H1 (cell line): ENCODE measurements around the gene KREMEN1. TPM values are rescaled to one million over a fixed set of nuclear protein-coding genes. Genes with fewer than 3 reads are reported as not detected.

Experiments used
- CTCF ChIA-PET: fragments of 300-600 bp; sonication (Branson Sonifier 250); formaldehyde crosslinking; loops from one replicate; lab custom pipeline; 2021; ENCODE audit not compliant: partially characterized antibody; lab: Charles Lee
- POLR2A ChIA-PET: fragments of 300-600 bp; sonication (Branson Sonifier 250); formaldehyde crosslinking; loops from one replicate; lab custom pipeline; 2021; ENCODE audit warnings: inconsistent platforms; ENCODE audit not compliant: partially characterized antibody; lab: Charles Lee
- DNase-seq, 2 experiments: peaks; one replicate each; pipeline versions ENCODE4 v3.0.0 to v3.0.0-alpha.2; 2010 to 2022; ENCODE audit warnings: low spot score in 2 of 2, low read depth in 1 of 2, mixed read lengths in 1 of 2
- FAIRE-seq: peaks from 2 replicates; lab custom pipeline; 2011; peaks lifted over from hg19 to GRCh38; lab: Jason Lieb, UNC
- H2AFZ ChIP-seq: 2 replicates; pipeline ENCODE4 v1.8.1; 2012; ENCODE audit warnings: low read length, inconsistent platforms
- H2AK5ac ChIP-seq: 2 replicates; pipeline ENCODE4 v1.6.1; 2013; ENCODE audit warnings: low read depth, low read length
- H2BK120ac ChIP-seq: replicated peaks from 2 replicates; pipeline ENCODE3; 2013; ENCODE audit warnings: low read depth, low read length, inconsistent platforms
- H2BK12ac ChIP-seq: 2 replicates; pipeline ENCODE4 v1.6.1; 2013; ENCODE audit warnings: low read depth, low read length
- H2BK15ac ChIP-seq: 2 replicates; pipeline ENCODE4 v1.6.1; 2013; ENCODE audit warnings: low read length
- H2BK20ac ChIP-seq: 2 replicates; pipeline ENCODE4 v1.6.1; 2013; ENCODE audit warnings: low read length
- H2BK5ac ChIP-seq: 2 replicates; pipeline ENCODE4 v1.6.1; 2013; ENCODE audit warnings: low read depth, low read length
- H3K14ac ChIP-seq: 2 replicates; pipeline ENCODE4 v1.6.1; 2013; ENCODE audit warnings: inconsistent platforms; ENCODE audit not compliant: insufficient read length
- H3K18ac ChIP-seq: 2 replicates; pipeline ENCODE4 v1.6.1; 2013; ENCODE audit warnings: low read length; ENCODE audit errors: extremely low read depth
- H3K23ac ChIP-seq: 2 replicates; pipeline ENCODE4 v1.6.1; 2013; ENCODE audit warnings: inconsistent platforms; ENCODE audit not compliant: insufficient read length
- H3K23me2 ChIP-seq: 2 replicates; pipeline ENCODE4 v1.6.1; 2013; ENCODE audit warnings: low read depth, low read length
- H3K27ac ChIP-seq: 2 replicates; pipeline ENCODE4 v1.6.1; 2011; ENCODE audit warnings: low read depth, low read length, inconsistent platforms
- H3K27me3 ChIP-seq, 4 experiments: replicated peaks in 1 of 4; 1 replicate in 1 of 4; 2 replicates in 3 of 4; pipeline versions ENCODE4 v1.6.1 to v1.8.1; 2011 to 2013; ENCODE audit warnings: low read length in 3 of 4, mild to moderate bottlenecking in 3 of 4, inconsistent platforms in 2 of 4, mixed read lengths in 2 of 4, moderate library complexity in 1 of 4; ENCODE audit not compliant: control insufficient read depth in 3 of 4, insufficient read depth in 3 of 4; ENCODE audit errors: extremely low read depth in 1 of 4
- H3K36me3 ChIP-seq, 4 experiments: 2 replicates each; pipeline versions ENCODE4 v1.6.1 to v1.8.1; 2011 to 2013; ENCODE audit warnings: mild to moderate bottlenecking in 4 of 4, low read length in 3 of 4, moderate library complexity in 2 of 4, control low read depth in 1 of 4, inconsistent platforms in 1 of 4; ENCODE audit not compliant: insufficient read depth in 4 of 4, control insufficient read depth in 2 of 4
- H3K4ac ChIP-seq: replicated peaks from 2 replicates; pipeline ENCODE3; 2013; ENCODE audit warnings: low read length, low read depth, mixed read lengths, inconsistent platforms; ENCODE audit not compliant: insufficient read length
- H3K4me1 ChIP-seq, 4 experiments: replicated peaks in 1 of 4; 1 replicate in 1 of 4; 2 replicates in 3 of 4; pipeline versions ENCODE4 v1.6.1 to v1.8.1; 2011 to 2013; ENCODE audit warnings: low read length in 3 of 4, inconsistent platforms in 2 of 4, mixed read lengths in 1 of 4; ENCODE audit not compliant: insufficient read depth in 4 of 4, control insufficient read depth in 3 of 4
- H3K4me2 ChIP-seq, 2 experiments: 2 replicates each; pipeline versions ENCODE4 v1.6.1 to v1.8.1; 2011 to 2013; ENCODE audit warnings: low read depth in 2 of 2, low read length in 2 of 2, control low read depth in 1 of 2, inconsistent platforms in 1 of 2, mild to moderate bottlenecking in 1 of 2; ENCODE audit not compliant: insufficient read depth in 1 of 2
- H3K4me3 ChIP-seq, 4 experiments: fragments of 200-600, 300-600 bp in 1 of 4; sonication (generic), shearing (Covaris generic), sonication (Bioruptor Twin) in 1 of 4; 2 replicates each; pipeline versions ENCODE4 v1.5.1 to v1.8.1; 2011 to 2016; ENCODE audit warnings: low read length in 4 of 4, low read depth in 3 of 4, control low read depth in 2 of 4, inconsistent platforms in 2 of 4, mild to moderate bottlenecking in 2 of 4, mixed read lengths in 1 of 4, moderate library complexity in 1 of 4; ENCODE audit not compliant: insufficient read depth in 2 of 4; ENCODE audit errors: extremely low read depth in 1 of 4
- H3K56ac ChIP-seq: replicated peaks from 2 replicates; pipeline ENCODE3; 2013; ENCODE audit warnings: low read depth, mild to moderate bottlenecking, mixed read lengths, low read length, inconsistent platforms; ENCODE audit not compliant: insufficient read length
- H3K79me1 ChIP-seq: 2 replicates; pipeline ENCODE4 v1.6.1; 2013; ENCODE audit warnings: low read depth, low read length, control low read depth
- H3K79me2 ChIP-seq, 2 experiments: 2 replicates each; pipeline versions ENCODE4 v1.6.1 to v1.8.1; 2012 to 2013; ENCODE audit warnings: low read length in 2 of 2, mild to moderate bottlenecking in 2 of 2, inconsistent platforms in 1 of 2; ENCODE audit not compliant: insufficient read depth in 2 of 2, control insufficient read depth in 1 of 2
- H3K9ac ChIP-seq, 4 experiments: replicated peaks in 1 of 4; 1 replicate in 1 of 4; 2 replicates in 3 of 4; pipeline versions ENCODE4 v1.6.1 to v1.8.1; 2011 to 2013; ENCODE audit warnings: low read depth in 3 of 4, low read length in 3 of 4, control low read depth in 2 of 4, mild to moderate bottlenecking in 2 of 4, moderate library complexity in 2 of 4, inconsistent platforms in 1 of 4; ENCODE audit errors: extremely low read depth in 1 of 4
- H3K9me3 ChIP-seq, 2 experiments: 2 replicates each; pipeline versions ENCODE4 v1.6.1 to v1.8.1; 2012 to 2013; ENCODE audit warnings: mild to moderate bottlenecking in 2 of 2, moderate library complexity in 2 of 2, control low read depth in 1 of 2, inconsistent platforms in 1 of 2, low read depth in 1 of 2, low read length in 1 of 2, mixed read lengths in 1 of 2; ENCODE audit not compliant: insufficient read depth in 2 of 2
- H4K20me1 ChIP-seq, 2 experiments: replicated peaks in 1 of 2; 2 replicates each; pipeline versions ENCODE3 to v1.8.1; 2011 to 2013; ENCODE audit warnings: inconsistent platforms in 2 of 2, low read length in 2 of 2, mild to moderate bottlenecking in 1 of 2; ENCODE audit not compliant: insufficient read depth in 2 of 2, control insufficient read depth in 1 of 2
- H4K5ac ChIP-seq: 2 replicates; pipeline ENCODE4 v1.6.1; 2013; ENCODE audit warnings: low read length, low read depth, mixed read lengths, inconsistent platforms; ENCODE audit not compliant: insufficient read length
- H4K8ac ChIP-seq: 2 replicates; pipeline ENCODE4 v1.8.0; 2013; ENCODE audit warnings: mild to moderate bottlenecking, moderate library complexity, low read length, inconsistent platforms; ENCODE audit not compliant: insufficient read depth; ENCODE audit errors: extremely low read depth
- H4K91ac ChIP-seq: replicated peaks from 2 replicates; pipeline ENCODE3; 2013; ENCODE audit warnings: low read length, mixed read lengths, inconsistent platforms; ENCODE audit not compliant: insufficient read length
- E2F6 ChIP-seq: IDR thresholded peaks from 2 replicates; pipeline ENCODE4 v1.6.1; 2012; ENCODE audit warnings: inconsistent platforms
- EGR1 ChIP-seq: IDR thresholded peaks from 2 replicates; pipeline ENCODE4 v1.6.1; 2011; ENCODE audit warnings: low read depth, low read length, borderline replicate concordance
- GABPA ChIP-seq: IDR thresholded peaks from 2 replicates; pipeline ENCODE4 v1.6.1; 2011; ENCODE audit warnings: mild to moderate bottlenecking, low read length, moderate library complexity, borderline replicate concordance; ENCODE audit not compliant: insufficient read depth
- KDM1A ChIP-seq: fragments of 200-600, 300-600 bp; sonication (generic); IDR thresholded peaks from 2 replicates; pipeline ENCODE4 v1.7.1; 2016; ENCODE audit warnings: mild to moderate bottlenecking, low read length, borderline replicate concordance
- KDM5A ChIP-seq: fragments of 200-600 bp; IDR thresholded peaks from 2 replicates; pipeline ENCODE4 v1.7.1; 2012; ENCODE audit warnings: mild to moderate bottlenecking, low read length, inconsistent platforms, mixed read lengths
- PHF8 ChIP-seq: fragments of 200-600 bp; sonication (generic); conservative IDR thresholded peaks from 2 replicates; pipeline ENCODE4 v1.7.1; 2012; ENCODE audit warnings: low read depth, mild to moderate bottlenecking, inconsistent platforms, low read length, moderate library complexity
- RXRA ChIP-seq: IDR thresholded peaks from 2 replicates; pipeline ENCODE4 v1.6.1; 2011; ENCODE audit warnings: low read depth, mild to moderate bottlenecking, low read length, moderate library complexity; ENCODE audit not compliant: insufficient read depth
- TAF1 ChIP-seq: IDR thresholded peaks from 2 replicates; pipeline ENCODE4 v1.6.1; 2011; ENCODE audit warnings: mild to moderate bottlenecking, low read depth, low read length
- WGBS, 2 experiments: shearing (Covaris generic) in 1 of 2; methylation state at CpG; one replicate each; pipeline versions ENCODE4 v1.1.6 to v1.1.7; 2013 to 2015; ENCODE audit warnings: low lambda C conversion rate in 2 of 2, mixed read lengths in 2 of 2, inconsistent platforms in 1 of 2, low coverage in 1 of 2, missing lambda C conversion rate in 1 of 2; ENCODE audit not compliant: insufficient replicate concordance in 2 of 2, insufficient coverage in 1 of 2, insufficient read length in 1 of 2; ENCODE audit errors: extremely low coverage in 1 of 2, missing lambda C conversion rate in 1 of 2; 5-methylcytosine and 5-hydroxymethylcytosine counted together
- polyA plus RNA-seq, 7 experiments: library from polyadenylated mRNA; depleted of rRNA in 3 of 7; stranded (reverse) in 5 of 7; unstranded in 2 of 7; fragments of >200 nt in 5 of 7; fragments of 200-250 nt in 2 of 7; gene quantifications; 1 replicate in 5 of 7; 2 replicates in 1 of 7; 4 replicates in 1 of 7; pipeline versions ENCODE4 v1.2.1 to v1.2.3, GENCODE V29; 2011 to 2013; ENCODE audit warnings: missing spikeins in 2 of 7, mixed read lengths in 2 of 7
- total RNA-seq: library from RNA; stranded (reverse); fragmentation: NEBNext Ultra II Directional; extraction: Animal tissue kit (Norgen Biotek cat#: 25700); gene quantifications from 2 replicates; pipeline ENCODE4 v1.2.1, GENCODE V29; 2021

Gene KREMEN1
- total and polyA plus RNA-seq, 2 of the 8 experiments (the other 6 are each of a cell fraction or from before 2014, with no cell fraction given) = 2.1 to 3.2 TPM

GRCh38 chr22:29031227-29032011 is 41.4 kb upstream of the KREMEN1 start:
- H4K20me1 ChIP-seq = no peaks in the 10 kb centered on the region
- peak overlapping the region; percentile 87; the same call in 1 of the 2 replicates for H2BK5ac ChIP-seq
- peak overlapping the region; percentile 85 for H3K18ac ChIP-seq
- 0 out of 2 replicates have a peak overlapping the region, but pooled peaks have one; percentile 7 for H4K8ac ChIP-seq
- H3K79me2 ChIP-seq = peaks cover 0 to 30% of the 10 kb centered on the region in 2 experiments; a peak in 2 of 4 replicates
- peak overlapping the region; percentile 95 for H2AK5ac ChIP-seq
- peak overlapping the region; percentile 82; the same call in 1 of the 2 replicates for H2BK20ac ChIP-seq
- H2AFZ ChIP-seq = no peak overlapping the region
- peak overlapping the region; percentile 92 for H2BK15ac ChIP-seq
- H3K27ac ChIP-seq = 0 out of 2 replicates have a peak overlapping the region, but pooled peaks have one; percentile 35
- 0 out of 8 replicates have a peak, but pooled peaks cover 0 to 2% (median 0%) of the 10 kb centered on the region in 4 experiments for H3K36me3 ChIP-seq
- H3K4ac ChIP-seq = peak overlapping the region; percentile 17
- H3K23ac ChIP-seq = no peak overlapping the region
- 58% methylated on average over 18 of the region's 18 CpGs; no CpG with 5 or more reads in 1 of the 2 experiments for WGBS, 2 experiments
- no peak overlapping the region for H3K56ac ChIP-seq
- H3K79me1 ChIP-seq = peaks cover 16% of the 10 kb centered on the region
- peak; percentile 45 for FAIRE-seq
- H3K4me2 ChIP-seq = peak overlapping the region; percentile 66 to 80
- POLR2A ChIA-PET = interaction anchor here (0.5 to 3.4 kb wide), 14 partner anchors 8 to 148 kb away, joined by 3 to 16 read pairs (median 3); partner anchors contain the start of gene ZNRF3
- H3K23me2 ChIP-seq = peaks cover 5% of the 10 kb centered on the region
- peak; percentile 47 to 60 for DNase-seq
- H2BK12ac ChIP-seq = peak overlapping the region; percentile 95
- H4K5ac ChIP-seq = peak overlapping the region; percentile 35
- no peaks in the 10 kb centered on the region for H3K27me3 ChIP-seq
- H2BK120ac ChIP-seq = no peak overlapping the region
- no peaks in the 10 kb centered on the region for H3K9me3 ChIP-seq
- H3K4me1 ChIP-seq = peaks cover 11 to 20% (median 15%) of the 10 kb centered on the region in 4 experiments
- peak overlapping the region; percentile 48 for H4K91ac ChIP-seq
- H3K4me3 ChIP-seq = peak overlapping the region in 2 of 4 experiments; percentile 11 to 59; a peak in 3 of 8 replicates
- peak overlapping the region in 2 of 4 experiments; percentile 9 to 14; a peak in 1 of 7 replicates for H3K9ac ChIP-seq
- H3K14ac ChIP-seq = no peak overlapping the region
- CTCF ChIA-PET = interaction anchor here (0.5 to 7.1 kb wide), 17 partner anchors 9 to 178 kb away, joined by 3 to 37 read pairs (median 3); no protein-coding TSS in a partner anchor
- no peak for TF ChIP-seq RXRA
- no peak for TF ChIP-seq GABPA
- TF ChIP-seq PHF8 = no peak
- TF ChIP-seq KDM1A = no peak
- TF ChIP-seq TAF1 = peak; percentile 24; the same call in 1 of the 2 replicates
- TF ChIP-seq E2F6 = peak; percentile 69
- no peak for TF ChIP-seq EGR1
- TF ChIP-seq KDM5A = no peak
